GM21526 (cell line): Measurements from ENCODE around the gene CCDC6.
A peak's percentile ranks its signal among the peaks of the same experiment; 100 is the strongest.

ENCODE experiments used
- ATAC-seq: cut with Tn5 transposase; IDR thresholded peaks from one replicate; pipeline ENCODE4 v1.9.1; 2021; ENCODE audit warnings: moderate library complexity; ENCODE audit not compliant: unreplicated experiment, low FRiP score

Gene CCDC6

DNA sequence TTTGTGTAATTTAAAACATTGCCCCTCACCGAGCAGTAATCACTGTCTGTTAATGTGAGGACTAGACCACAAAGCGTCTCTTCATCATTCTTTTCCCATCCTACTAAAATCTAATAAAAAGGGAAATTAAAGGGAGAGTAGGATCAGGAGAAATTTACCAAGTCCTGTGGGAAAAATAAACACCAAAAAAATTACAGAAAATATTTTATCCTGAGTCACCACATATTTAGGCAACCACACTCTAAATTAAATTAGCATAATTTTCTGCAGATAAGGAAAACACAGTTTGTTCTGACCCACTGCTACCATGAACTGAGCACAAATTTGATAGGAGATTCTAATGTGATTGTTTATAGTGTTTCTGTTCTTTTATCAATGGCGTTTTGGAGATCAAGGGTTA is 49.3 kb downstream of the CCDC6 start:
- ATAC-seq, result no peak

DNA sequence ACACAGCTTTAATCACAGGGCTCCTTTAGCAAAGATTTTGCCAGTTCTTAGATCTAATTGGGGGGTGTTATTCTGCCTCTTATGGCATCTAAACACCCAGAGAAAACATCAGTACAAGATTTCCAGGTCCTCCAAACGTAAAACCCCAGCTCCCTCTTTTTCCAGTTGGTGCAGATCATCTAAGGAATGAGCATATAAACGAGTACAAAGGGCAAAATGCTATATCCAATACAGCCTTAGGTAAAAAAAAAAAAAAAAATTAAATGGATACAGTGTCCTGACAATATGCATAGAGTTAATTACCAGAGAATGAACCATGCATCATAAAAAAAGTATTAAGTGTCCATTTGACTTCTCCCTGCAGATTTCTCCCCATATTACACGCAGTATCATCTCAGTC is 50.3 kb downstream of the CCDC6 start:
- ATAC-seq, result no peak

DNA sequence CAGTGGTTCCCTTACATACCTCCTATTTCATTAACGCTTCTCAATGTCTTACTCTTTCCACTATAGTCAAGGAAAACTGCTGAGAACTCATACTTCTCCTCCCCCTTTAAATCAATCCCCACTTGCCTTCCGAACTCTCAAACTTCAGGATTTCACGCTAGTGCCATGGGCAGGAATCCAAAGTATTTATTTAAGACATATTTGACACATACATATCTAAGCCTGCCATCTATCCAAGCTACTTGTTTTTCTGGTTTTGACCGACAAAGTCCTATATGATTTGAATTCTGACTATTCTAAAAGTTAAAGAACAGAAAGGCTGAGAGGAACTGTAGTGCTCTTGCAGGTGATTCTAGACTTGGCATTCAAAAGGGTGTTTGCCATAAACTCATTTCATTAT is 51.8 kb downstream of the CCDC6 start:
- no peak for ATAC-seq

DNA sequence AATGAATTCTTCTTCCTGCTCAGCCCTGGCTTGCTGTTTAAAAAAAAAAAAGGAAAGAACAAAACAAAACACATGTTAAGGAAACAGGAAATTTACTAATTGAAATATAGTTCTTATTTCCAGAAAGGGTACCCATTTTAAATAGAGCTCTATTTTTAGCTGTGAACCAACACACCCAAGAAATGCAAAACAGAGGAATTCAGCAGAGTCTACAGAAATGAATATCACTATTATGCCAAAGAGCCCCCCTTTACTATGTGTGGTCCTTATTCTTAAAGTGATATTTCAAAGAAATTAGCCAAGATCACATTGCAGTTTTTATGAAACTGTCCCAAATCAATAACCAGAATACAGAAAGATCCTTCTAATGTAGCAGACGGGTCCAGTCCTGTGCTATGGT is 53.7 kb downstream of the CCDC6 start:
- no peak for ATAC-seq

DNA sequence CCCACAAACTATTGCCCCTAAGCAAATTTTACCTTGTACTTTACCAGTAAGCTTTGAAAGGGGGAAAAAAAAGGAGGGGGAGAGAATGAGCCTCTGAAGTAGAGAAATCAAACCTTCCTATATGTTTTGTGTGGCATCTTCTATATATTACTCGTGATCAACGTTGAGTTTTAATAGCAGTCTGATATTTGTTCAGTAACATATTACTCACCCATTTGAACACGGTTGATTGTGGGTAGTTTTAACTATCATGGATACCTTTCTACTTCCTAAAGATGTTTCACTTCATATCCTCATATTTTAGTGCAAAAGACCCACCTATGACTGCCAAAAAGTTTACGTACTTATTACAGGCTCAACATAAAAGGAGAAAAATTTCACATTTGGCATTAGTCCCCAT is 54.5 kb downstream of the CCDC6 start:
- no peak for ATAC-seq

DNA sequence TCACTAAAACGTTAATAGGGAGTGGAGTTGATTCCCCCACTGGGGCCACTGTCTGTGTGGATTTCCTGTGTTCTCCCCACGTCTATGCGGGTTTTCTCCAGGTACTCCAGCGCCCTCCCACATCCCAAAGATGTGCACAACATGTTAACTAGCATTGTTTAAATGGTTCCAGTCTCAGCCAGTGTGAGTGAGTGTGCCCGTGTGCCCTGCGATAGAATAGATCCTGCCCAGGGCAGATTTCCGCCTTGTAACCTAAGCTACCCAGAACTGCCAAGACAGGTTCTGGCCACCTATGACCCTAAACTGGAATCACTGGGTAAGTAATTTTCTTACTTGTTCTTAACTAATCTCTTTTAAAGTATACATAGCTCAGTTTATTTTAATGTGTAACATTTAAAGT is 58.5 kb downstream of the CCDC6 start:
- no peak for ATAC-seq

DNA sequence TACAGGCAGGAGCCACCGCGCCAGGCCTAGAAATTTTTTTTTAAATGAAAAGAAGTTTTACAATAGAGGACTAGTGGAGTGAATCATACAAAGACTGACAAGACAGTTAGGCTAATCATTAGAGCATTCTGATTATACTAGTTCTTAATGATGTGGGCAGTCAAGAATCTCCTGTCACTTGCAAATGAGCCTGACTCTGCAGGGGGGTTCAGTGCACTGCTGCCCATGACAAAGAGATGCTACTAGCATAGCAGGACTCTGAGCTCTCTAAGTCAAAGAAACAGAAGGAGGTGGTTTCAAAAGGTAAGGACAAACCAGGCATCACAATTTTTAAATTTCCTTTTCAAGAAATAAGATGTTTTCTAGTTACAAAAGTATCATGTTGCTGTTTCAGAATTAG is 59.0 kb downstream of the CCDC6 start:
- no peak for ATAC-seq

DNA sequence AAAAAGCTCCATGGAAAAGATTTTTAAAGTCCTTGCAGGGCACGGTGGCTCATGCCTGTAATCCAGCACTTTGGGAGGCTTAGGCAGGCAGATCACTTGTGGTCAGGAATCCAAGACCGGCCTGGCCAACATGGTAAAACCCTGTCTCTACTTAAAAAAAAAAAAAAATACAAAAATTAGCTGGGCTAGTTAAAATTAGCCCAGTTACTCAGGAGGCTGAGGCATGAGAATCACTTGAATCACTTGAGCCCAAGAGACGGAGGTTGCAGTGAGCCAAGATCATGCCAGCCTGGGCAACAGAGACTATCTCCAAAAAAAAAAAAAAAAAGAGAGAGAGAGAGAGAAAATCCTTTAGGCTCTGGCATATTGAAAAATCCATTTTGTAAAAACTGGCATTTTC is 61.9 kb downstream of the CCDC6 start:
- no peak for ATAC-seq

DNA sequence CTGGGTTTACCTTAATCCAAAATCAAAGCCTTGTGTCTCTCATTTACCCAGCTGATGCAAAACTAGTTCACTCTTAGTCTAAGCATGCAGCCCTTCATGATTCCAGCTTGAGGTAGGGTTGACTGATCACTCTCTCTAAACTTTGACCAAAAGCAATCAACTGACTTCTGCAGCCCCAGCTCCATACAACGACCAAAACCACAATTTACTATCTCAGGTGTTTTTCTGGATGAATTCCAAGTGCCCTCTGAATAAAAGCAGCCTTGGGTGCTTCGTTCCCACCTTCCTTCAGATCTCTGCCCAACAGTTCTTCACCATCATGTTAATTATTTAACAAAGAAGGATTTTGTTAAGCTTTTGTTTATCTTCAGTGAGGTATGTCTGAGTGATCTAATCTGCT is 62.6 kb downstream of the CCDC6 start:
- ATAC-seq, result no peak

DNA sequence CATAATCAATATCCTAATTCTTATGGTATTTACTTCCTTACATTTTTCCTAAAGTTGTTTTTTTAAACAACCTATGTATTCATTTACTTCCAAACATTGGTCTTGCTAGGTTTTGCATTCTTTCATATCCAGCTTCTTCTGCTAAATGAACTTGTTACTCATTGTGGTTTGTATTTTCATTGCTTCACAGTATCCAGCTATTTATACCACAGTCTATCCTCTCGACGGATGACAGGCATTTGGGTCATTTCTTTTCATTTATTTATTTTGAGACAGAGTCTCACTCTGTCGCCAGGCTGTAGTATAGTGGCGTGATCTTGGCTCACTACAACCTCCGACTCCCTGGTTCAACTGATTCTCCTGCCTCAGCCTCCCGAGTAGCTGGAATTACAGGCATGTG is 66.8 kb downstream of the CCDC6 start:
- ATAC-seq, result no peak

DNA sequence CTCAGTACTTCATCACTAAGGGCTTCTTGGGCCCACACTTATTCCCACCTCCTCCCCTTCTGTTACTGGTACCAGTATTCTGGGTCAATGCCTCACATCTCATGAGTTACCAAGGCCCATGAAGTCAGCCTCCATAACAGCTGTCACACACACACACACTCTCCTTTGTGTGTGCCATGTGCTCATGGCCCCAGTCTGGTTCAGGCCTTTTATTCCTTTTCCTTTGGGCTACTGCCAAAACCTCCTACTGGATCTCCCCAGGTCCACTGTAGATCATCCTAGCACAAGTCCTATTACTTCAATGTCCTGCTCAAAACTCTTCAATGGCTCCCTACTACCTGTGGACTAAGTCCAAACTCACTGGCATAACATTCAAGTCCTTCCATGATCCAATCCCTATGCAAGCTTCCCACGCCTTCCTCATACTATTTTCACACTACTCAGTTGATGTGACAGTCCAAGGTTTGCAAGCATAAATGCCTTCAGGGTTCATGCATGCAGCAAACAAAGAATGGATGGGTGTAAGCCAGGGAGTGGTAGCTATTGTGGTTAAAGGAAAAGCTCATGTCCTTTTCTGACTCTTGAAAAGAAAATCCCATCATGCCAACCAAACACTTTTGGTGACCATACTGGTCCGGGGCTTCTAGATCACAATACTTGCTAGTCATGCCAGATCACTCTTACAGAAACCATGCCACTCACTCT is 68.1 kb downstream of the CCDC6 start:
- no peak for ATAC-seq

DNA sequence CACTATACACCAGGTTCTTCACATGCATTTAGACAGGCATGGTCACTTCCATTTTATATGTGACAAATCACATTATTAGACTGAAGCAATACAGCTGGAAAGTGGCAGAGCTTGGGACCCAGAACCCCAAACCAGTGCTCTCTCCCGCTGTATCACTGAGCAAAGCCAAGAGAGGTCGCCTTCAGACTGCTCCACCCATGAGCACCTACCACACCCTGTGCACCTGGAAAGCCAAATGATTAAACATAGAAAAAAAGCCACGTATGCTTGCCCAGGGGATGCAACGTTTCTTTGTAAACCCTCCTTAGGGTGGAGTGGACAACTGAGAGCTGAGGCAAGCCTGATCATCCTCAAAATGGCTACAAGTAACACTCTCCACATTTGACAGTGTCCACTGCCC is 72.5 kb downstream of the CCDC6 start:
- no peak for ATAC-seq

DNA sequence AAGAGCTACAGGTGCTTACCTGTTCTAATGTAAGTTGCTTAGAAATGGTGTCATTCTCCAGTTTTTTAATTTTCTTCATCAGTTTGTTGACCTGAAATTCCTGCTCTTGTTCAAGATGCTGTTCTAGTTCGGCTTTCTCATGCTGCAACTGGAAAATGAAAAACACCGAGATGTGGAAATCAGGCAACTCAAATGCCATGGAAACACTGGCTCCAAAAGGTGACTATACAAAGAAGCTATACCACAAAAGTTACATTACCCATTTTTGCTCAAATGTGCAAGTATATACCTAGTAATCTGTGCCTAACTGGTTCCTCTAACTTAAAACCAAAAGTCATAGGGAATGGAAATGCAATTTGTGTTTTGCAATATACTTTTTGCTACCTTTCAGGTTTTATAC is 73.8 kb downstream of the CCDC6 start:
- no peak for ATAC-seq

DNA sequence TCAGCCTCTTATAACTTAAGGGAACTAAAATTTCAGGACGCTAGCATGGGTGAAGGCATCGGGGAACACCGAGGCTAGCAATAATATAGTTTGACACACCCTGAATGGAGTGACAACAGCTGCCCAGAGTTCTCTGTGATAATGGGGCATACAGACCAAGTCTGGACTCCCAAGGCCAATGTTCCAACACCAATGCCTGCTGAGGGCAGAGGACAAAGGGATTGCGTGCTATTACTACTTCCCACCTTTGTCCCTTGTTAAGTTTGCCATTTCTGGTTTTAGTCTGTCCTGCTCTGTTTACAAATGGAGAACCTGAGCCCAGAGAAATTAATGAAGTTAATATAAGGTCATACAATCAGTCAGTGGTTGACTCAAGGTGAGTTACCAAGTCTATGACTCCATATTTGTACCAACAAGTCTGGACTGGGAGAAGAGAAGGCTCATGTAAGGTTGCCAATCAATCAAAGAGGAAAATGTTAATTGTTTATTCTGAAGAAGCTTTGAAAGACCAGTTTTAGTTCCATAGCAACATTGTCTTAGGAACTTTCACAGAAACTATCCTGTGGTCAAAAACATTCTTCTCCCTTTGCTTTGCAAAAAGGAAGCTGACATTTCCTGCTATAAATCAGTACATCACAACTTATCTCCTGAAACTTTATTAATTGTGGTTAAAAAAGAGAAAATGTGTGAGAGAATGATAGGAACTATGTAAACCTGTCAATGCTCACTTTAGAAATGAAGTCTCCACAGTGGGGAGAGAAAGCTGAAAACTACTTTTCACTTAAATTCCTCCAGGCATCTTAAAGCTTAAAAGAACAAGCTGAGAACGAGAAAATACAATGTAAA is 74.5 kb downstream of the CCDC6 start:
- no peak for ATAC-seq

DNA sequence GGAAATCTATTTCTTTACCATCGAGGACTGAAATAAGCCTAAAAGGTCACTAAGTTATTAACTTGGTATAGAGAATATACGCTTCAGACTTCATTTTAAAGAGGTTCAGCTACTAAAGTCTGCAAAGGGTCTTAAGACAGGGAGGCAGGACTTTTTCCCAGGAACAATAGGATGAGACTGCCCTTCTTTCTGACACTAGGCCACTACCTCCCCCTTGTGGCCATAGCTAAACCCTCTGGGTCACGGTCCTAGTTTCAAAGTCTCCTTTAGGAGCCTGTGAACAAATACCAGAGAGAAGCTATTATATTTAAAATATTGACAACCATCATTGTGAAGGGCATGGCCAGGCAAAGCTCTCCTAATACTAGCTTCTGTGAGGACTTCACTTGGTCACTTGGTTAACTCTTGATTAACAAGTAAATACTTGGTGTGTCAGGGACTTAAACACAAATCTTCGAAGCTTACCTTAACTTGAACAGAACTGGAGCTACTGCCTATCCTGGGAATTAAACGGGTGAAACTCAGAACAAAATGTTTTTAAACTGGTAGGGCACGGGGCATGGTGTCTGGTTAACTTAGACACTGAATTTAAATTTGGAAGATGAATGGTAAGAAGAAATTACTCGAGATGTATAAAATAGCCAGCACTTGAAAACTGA is 75.6 kb downstream of the CCDC6 start:
- ATAC-seq, result no peak

DNA sequence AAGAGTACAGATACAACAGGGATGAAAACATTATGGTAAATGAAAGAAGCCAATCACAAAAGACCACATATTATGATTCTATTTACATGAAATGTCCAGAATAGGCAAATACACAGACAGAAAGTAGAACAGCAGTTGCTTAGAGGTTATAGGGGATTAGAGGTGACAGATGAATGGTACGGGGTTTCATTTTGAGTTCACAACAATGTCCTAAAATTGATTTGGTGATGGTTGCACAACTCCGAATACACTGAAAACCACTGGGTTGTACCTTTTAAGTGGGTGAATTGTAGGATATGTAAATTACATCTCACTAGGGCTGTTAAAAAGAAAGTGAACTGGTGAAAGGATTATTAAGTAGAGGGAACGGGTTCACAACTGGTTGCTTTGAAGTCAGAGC is 76.8 kb downstream of the CCDC6 start:
- ATAC-seq, result peak; percentile 66

DNA sequence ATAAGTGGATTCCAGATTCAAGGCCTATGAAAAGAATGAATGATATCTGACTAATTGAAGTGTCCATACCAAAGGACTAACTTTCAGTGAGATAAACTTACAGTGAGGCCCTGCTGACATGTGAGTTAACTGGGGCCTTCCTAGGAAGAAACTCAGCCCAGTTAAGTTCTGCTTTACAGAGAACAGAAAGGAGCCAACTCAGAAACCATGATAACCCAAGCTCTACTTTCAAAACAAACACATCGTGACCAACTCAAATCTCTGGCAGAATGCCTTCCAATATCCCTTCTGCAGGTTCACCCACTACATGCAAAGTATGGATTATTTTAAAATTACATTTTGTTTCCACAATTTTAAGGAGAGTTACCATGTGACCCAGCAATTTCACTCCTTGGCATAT is 77.3 kb downstream of the CCDC6 start:
- ATAC-seq, result no peak

DNA sequence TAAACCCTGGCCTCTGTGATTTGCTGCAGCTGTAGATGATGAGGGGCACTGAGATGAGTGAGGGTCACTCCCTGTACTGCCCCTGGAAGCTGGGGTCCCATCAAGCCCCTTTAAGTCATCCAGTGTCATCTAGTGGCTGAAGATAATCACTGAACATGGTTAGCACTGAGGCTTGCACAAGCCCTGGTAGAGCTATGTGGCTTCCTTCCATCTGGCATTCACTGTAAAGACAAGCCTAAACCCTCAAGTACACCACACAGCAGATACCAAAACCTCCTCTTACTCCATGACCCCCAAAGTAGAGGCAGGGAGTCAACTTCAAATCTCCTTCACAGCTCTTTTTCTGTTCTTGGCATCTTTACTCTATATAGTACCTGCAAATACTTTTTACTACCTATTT is 80.4 kb downstream of the CCDC6 start:
- ATAC-seq, result no peak

DNA sequence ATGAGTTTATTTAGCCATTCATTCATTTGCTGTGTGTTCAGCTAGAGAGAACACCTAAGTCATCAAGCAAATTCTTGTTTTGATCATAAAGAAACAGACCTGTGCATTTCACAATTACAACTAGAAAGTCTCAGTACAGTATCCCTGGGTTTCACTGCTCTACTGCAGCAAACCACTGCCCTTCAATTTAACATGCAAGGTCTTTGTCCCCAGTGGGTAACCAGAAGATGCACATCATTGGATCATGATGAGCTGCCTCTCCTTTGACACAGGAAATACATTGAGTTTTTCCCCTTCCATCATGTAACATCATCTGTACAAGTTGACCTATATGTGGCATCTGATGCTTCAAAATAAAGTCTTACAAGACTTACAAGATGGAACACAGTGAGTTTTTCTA is 82.6 kb downstream of the CCDC6 start:
- no peak for ATAC-seq

DNA sequence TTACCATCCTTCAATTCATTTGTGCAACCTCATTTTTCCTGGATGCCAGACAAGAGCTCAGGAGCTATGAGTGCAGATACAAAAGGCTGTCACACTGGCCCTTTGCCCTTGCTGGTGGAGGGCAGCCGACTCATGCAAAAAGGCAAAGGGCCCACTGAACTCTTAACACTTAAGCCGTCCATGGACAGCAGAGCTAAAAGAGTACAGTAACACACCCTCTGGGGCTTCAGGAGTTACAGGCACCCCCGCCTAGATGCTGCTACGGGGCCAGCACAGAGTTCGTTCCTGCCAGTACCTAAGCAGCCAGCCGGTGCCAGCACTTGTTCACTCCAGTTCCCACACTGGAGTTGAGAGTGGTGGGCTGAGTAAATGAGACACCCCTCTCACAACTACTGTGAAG is 83.2 kb downstream of the CCDC6 start:
- no peak for ATAC-seq

DNA sequence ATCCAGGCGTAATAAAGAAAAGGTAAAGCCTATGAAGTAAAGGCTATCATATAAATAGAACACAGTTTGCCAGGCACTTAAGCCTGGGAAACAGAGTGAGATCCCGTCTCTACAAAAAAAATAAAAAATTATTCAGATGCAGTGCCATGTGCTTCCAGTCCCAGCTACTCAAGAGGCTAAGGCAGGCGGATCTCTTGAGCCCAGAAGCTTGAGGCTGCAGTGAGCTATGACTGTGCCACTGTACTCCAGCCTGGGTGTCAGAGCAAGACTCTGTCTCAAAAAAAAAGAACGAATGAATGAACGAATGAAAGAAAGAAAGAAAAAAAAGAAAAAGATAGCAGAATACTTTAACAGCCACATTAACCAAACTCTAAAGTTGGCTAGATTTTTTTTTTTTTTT is 85.9 kb downstream of the CCDC6 start:
- ATAC-seq, result no peak

DNA sequence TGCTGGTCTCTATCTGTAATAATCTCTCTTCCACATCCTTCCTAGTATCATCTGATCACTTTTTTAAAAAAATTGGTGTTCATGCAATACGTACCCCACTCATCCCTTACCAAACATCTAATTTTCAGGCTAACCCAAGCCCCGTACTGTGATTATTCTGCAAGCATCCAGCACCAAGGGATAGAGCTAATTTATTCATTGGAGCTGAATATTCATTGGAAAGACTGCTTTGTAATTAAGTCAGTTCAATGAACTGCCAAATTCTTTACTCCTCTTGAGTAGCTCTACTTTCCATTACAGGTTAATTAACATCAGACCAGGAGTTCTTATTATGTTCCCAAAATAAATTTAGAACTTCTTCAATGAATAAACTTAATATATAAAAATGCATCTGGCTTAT is 86.7 kb downstream of the CCDC6 start:
- ATAC-seq, result no peak
